HEK293 (cell line): ENCODE data around the gene FAM163A.

Experiments
- CTCF ChIP-seq: fragments of 450-650 bp; formaldehyde crosslinking; IDR thresholded peaks from 2 replicates; pipeline ENCODE4 v1.5.1; 2016; ENCODE audit warnings: missing biosample characterization, missing genetic modification characterization
- ELK4 ChIP-seq: IDR thresholded peaks from 2 replicates; pipeline ENCODE4 v1.6.1; 2011; ENCODE audit warnings: mild to moderate bottlenecking, low read depth, low read length, borderline replicate concordance
- FEZF1 ChIP-seq: fragments of 450-650 bp; formaldehyde crosslinking; IDR thresholded peaks from 2 replicates; pipeline ENCODE4 v1.5.1; 2016; ENCODE audit warnings: missing biosample characterization, missing genetic modification characterization
- PATZ1 ChIP-seq: fragments of 450-650 bp; formaldehyde crosslinking; IDR thresholded peaks from 2 replicates; pipeline ENCODE4 v1.5.1; 2016; ENCODE audit warnings: missing biosample characterization, missing genetic modification characterization
- RBAK ChIP-seq: fragments of 450-650 bp; formaldehyde crosslinking; IDR thresholded peaks from 2 replicates; pipeline ENCODE4 v1.5.1; 2016; ENCODE audit warnings: missing biosample characterization, missing genetic modification characterization
- TCF7L2 ChIP-seq: IDR thresholded peaks from 2 replicates; pipeline ENCODE4 v1.6.1; 2011; ENCODE audit warnings: low read depth, mild to moderate bottlenecking, inconsistent platforms, low read length, moderate library complexity, borderline replicate concordance
- ZBTB20 ChIP-seq: fragments of 450-650 bp; formaldehyde crosslinking; IDR thresholded peaks from 2 replicates; pipeline ENCODE4 v1.5.1; 2016; ENCODE audit warnings: missing biosample characterization, missing genetic modification characterization
- ZBTB8A ChIP-seq: fragments of 450-650 bp; formaldehyde crosslinking; IDR thresholded peaks from 2 replicates; pipeline ENCODE4 v1.5.1; 2016; ENCODE audit warnings: missing biosample characterization, missing genetic modification characterization
- ZNF133 ChIP-seq: fragments of 450-650 bp; formaldehyde crosslinking; IDR thresholded peaks from 2 replicates; pipeline ENCODE4 v1.5.1; 2016; ENCODE audit warnings: missing biosample characterization, missing genetic modification characterization
- ZNF16 ChIP-seq: fragments of 450-650 bp; formaldehyde crosslinking; IDR thresholded peaks from 2 replicates; pipeline ENCODE4 v1.5.1; 2016; ENCODE audit warnings: low read depth, missing biosample characterization, missing genetic modification characterization
- ZNF324 ChIP-seq: fragments of 450-650 bp; formaldehyde crosslinking; IDR thresholded peaks from 2 replicates; pipeline ENCODE4 v1.5.1; 2016; ENCODE audit warnings: missing biosample characterization, missing genetic modification characterization
- ZNF571 ChIP-seq: fragments of 450-650 bp; formaldehyde crosslinking; IDR thresholded peaks from 2 replicates; pipeline ENCODE4 v1.5.0; 2017; ENCODE audit warnings: missing biosample characterization, missing genetic modification characterization
- ZNF692 ChIP-seq: fragments of 450-650 bp; formaldehyde crosslinking; IDR thresholded peaks from 2 replicates; pipeline ENCODE4 v1.5.1; 2016; ENCODE audit warnings: missing biosample characterization, missing genetic modification characterization

DNA sequence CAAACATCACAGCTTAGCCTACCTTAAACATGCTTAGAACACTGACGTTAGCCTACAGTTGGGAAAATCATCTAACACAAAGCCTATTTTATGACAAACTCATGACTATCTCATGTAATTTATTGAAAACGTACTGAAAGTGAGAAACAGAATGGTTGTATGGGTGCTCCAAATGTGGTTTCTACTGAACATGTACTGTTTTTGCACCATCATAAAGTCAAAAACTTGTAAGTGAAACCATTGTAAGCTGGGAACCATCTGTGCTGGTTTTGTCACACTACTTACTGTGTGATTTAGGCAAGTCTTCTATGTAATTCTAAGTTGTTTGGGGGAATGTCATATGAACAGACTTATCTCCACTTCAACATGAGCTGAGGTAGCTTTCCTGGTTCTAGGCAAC lies 79.0 kb downstream of the FAM163A start:
- no peak for TF ChIP-seq RBAK (tag by site-specific recombination)
- TF ChIP-seq PATZ1 (tag by site-specific recombination): no peak
- TF ChIP-seq CTCF: no peak
- no peak for TF ChIP-seq ZNF133 (tag by site-specific recombination)
- TF ChIP-seq ELK4: no peak
- no peak for TF ChIP-seq ZNF324 (tag by site-specific recombination)
- TF ChIP-seq ZBTB8A (tag by site-specific recombination): no peak
- no peak for TF ChIP-seq ZNF571 (tag by site-specific recombination)
- TF ChIP-seq TCF7L2: no peak
- no peak for TF ChIP-seq FEZF1 (tag by site-specific recombination)
- TF ChIP-seq ZNF16: no peak
- TF ChIP-seq ZNF692 (tag by site-specific recombination): no peak
- TF ChIP-seq ZBTB20 (tag by site-specific recombination): no peak
